Pancreas (tissue), 10 donors: ENCODE measurements around the gene PRKCE. TPM values are rescaled to one million over a fixed set of nuclear protein-coding genes. Genes with fewer than 3 reads are reported as not detected.
A peak's percentile ranks its signal among the peaks of the same experiment; 100 is the strongest.
"Not testable (repeated sequence)": the region's sequence is repeated elsewhere in the genome, so short reads cannot be mapped to it uniquely, and the experiment has no call there.

Experiments used
- ATAC-seq, 4 donors: fragments of 200-7000 bp; cut with Tn5 transposase; one replicate each; pipeline versions ENCODE4 v1.8.0 to v1.9.1; 2020; ENCODE audit warnings: mild to moderate bottlenecking in 4 of 4, moderate library complexity in 4 of 4
- DNase-seq, 6 donors: peaks; one replicate each; pipeline ENCODE4 v3.0.0-alpha.2; 2020
- FAIRE-seq: peaks from 2 replicates; lab custom pipeline; 2012; peaks lifted over from hg19 to GRCh38; lab: Jason Lieb, UNC
- H3K27ac ChIP-seq, 4 donors: fragments of 200-600 bp; sonication (generic); 1 replicate in 3 of 4; 2 replicates in 1 of 4; pipeline versions ENCODE4 v1.5.0 to v1.8.0; 2020
- H3K27me3 ChIP-seq, 4 donors: fragments of 200-600 bp; one replicate each; pipeline ENCODE4 v1.8.0; 2021
- H3K36me3 ChIP-seq, 3 donors: fragments of 200-600 bp; sonication (generic) in 1 of 3; one replicate each; pipeline versions ENCODE4 v1.5.0 to v1.8.0; 2020 to 2021
- H3K4me1 ChIP-seq, 3 donors: fragments of 200-600 bp; one replicate each; pipeline ENCODE4 v1.8.0; 2021
- H3K4me3 ChIP-seq, 4 donors: fragments of 200-600 bp; sonication (generic) in 2 of 4; one replicate each; pipeline versions ENCODE4 v1.5.0 to v1.8.0; 2020 to 2021
- H3K9me3 ChIP-seq, 4 donors: fragments of 200-600 bp; one replicate each; pipeline ENCODE4 v1.8.0; 2021
- CTCF ChIP-seq, 4 donors: fragments of 200-600 bp; sonication (generic) in 3 of 4; IDR thresholded peaks; one replicate each; pipeline versions ENCODE4 v1.5.0 to v1.8.0; 2021; ENCODE audit warnings: antibody characterized with exemption in 4 of 4
- WGBS, 2 donors: extraction: QIAGEN DNeasy Blood & Tissue Kit; methylation state at CpG; one replicate each; pipeline ENCODE4 v1.1.7; 2013; 5-methylcytosine and 5-hydroxymethylcytosine counted together
- intact Hi-C, 3 donors: fragments of 100-400 bp; cut with DNase I; formaldehyde crosslinking; loops; one replicate each; pipeline versions ENCODE4 v1.11.1 to v1.14.2; 2022
- polyA plus RNA-seq, 2 donors: library from polyadenylated mRNA; stranded (reverse); fragments of 200-250 nt; gene quantifications; one replicate each; pipeline ENCODE4 v1.2.3, GENCODE V29; 2013
- total RNA-seq, 6 donors: library from RNA; stranded (reverse); fragmentation: NEBNext Ultra II Directional in 4 of 6; extraction: Animal tissue kit (Norgen Biotek cat#: 25700) in 4 of 6; gene quantifications; one replicate each; pipeline versions ENCODE4 v1.2.1 to v1.2.4, GENCODE V29; 2021 to 2023
- donor health status: healthy with polysubstance abuse.
- donor health status: DM: no; HTN: no; CAD: no; lungs with moderate emphysema.
- donor health status: DM: no; HTN: no; CAD: no.
- donor health status: control.
- donor health status: control.
- donor health status: Bipolar disorder and iron deficiency.
- donor health status: DM: yes; HTN: yes; CAD: no.
- donor health status: DM: no; HTN: no; CAD: no.
- donor health status: DM: no; HTN: no; CAD: no.
- donor health status: DM: yes; HTN: yes; CAD: no.

The PRKCE gene
- total and polyA plus RNA-seq, 8 donors = 4.0 to 19.4 (median 10.0) TPM

GRCh38 chr2:45857867-45858520 lies 206.5 kb downstream of the PRKCE start:
- H3K27me3 ChIP-seq = no peaks in the 10 kb centered on the region
- FAIRE-seq = no peak
- no peak for TF ChIP-seq CTCF (IDR thresholded peaks at IDR 0.05)
- peak overlapping the region in 1 of 4 donors; percentile 50 for H3K27ac ChIP-seq
- peaks cover 0 to 26% (median 12%) of the 10 kb centered on the region in 3 donors for H3K4me1 ChIP-seq
- peak; percentile 68 to 92 (median 78) for DNase-seq
- H3K36me3 ChIP-seq = no peaks in the 10 kb centered on the region
- WGBS, 2 donors = 44 to 48% methylated on average over 11 of the region's 11 CpGs
- H3K4me3 ChIP-seq = no peak overlapping the region
- intact Hi-C loops = no loop called here
- ATAC-seq = peak; percentile 88 to 96 (median 94)
- H3K9me3 ChIP-seq = no peaks in the 10 kb centered on the region

DNA sequence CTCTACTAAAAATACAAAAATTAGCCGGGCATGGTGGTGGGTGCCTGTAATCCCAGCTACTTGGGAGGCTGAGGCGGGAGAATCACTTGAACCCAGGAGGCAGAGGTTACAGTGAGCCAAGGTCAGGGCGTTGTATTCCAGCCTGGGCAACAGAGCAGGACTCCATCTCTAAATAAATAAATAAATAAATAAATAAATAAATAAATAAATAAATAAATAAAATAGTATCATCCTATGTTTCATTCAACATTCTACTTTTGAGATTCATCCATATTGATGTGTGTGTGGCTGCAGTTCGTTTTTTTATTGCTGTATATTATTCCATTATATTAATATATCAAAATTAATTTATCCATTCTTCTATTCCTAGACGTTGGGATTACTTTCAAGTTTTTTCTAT lies 207.4 kb downstream of the PRKCE start:
- H3K4me3 ChIP-seq, H3K27me3 ChIP-seq, H3K27ac ChIP-seq, H3K9me3 ChIP-seq, intact Hi-C loops, H3K36me3 ChIP-seq, DNase-seq, ATAC-seq, FAIRE-seq: not testable (repeated sequence)
- WGBS, 2 donors = 76 to 80% methylated on average over 5 of the region's 5 CpGs
- H3K4me1 ChIP-seq = peaks cover 0 to 26% (median 12%) of the 10 kb centered on the region in 3 donors

- no peak for TF ChIP-seq CTCF (IDR thresholded peaks at IDR 0.05)
- no peak overlapping the region for H3K27ac ChIP-seq
- no peak for DNase-seq
- H3K4me3 ChIP-seq = no peak overlapping the region
- peaks cover 0 to 26% (median 12%) of the 10 kb centered on the region in 3 donors for H3K4me1 ChIP-seq
- no peaks in the 10 kb centered on the region for H3K27me3 ChIP-seq
- WGBS, 2 donors = 69 to 74% methylated on average over 1 of the region's 1 CpG
- H3K36me3 ChIP-seq = no peaks in the 10 kb centered on the region
- no peaks in the 10 kb centered on the region for H3K9me3 ChIP-seq
- FAIRE-seq = no peak
- ATAC-seq = no peak
- intact Hi-C loops = no loop called here
Observed at GRCh38 chr2:45859682-45860081, 208.2 kb downstream of the PRKCE start.

DNA sequence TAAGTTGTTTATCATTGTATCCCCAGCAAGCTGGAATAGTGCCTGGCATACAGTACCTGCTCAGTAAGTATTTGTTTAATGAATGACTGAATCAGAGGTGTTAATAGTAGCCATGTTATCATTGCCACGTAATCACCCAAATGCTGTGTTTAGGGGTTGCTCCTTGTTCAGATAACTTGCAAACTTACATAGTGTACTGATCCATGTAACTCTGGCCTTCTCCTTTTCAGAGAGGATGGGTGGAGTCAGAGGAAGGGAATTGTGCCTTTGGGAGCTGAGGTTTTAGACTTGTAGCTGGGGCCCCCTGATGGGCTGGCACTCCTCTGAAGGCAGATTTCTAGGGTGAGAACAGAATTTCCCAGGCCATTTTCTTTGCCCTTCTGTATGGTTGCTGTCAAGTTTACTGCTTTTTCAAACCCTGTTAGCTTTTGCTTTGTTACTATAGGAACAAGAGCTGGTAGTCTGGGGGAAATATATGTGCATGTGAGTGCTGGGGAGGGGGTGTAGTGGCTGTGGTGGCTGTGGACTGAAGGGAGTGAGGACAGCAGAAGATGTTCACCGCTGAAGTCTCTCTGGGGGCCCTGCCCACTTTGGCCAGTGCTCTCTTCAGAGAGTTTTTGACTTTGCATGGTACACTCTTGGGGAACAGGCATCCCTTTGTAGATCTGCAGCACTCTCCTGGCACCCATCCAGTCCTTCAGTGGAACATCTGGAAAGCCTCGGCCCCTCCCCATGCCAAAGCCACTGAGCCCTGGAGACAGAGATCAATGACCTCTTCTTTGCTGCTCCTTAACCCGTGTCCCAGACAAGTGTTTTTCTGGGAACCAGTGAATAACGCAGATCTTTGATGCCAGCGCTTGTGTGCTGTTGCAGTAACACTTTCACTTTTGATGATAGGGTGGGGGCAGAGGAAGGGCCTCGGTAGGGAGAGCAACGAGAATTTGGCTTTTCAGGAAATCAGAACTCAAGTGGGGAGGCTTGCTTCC lies 209.0 kb downstream of the PRKCE start:
- peak overlapping the region in 1 of 4 donors; percentile 17 for H3K27ac ChIP-seq
- ATAC-seq = peak in 3 of 4 donors; percentile 16 to 45 (median 17)
- WGBS, 2 donors = 42 to 49% methylated on average over 8 of the region's 8 CpGs
- H3K27me3 ChIP-seq = no peaks in the 10 kb centered on the region
- peak in 3 of 6 donors; percentile 26 to 40 (median 34) for DNase-seq
- H3K9me3 ChIP-seq = no peaks in the 10 kb centered on the region
- TF ChIP-seq CTCF (IDR thresholded peaks at IDR 0.05) = no peak
- FAIRE-seq = no peak
- intact Hi-C loops = no loop called here
- peak overlapping the region in 1 of 4 donors; percentile 7 for H3K4me3 ChIP-seq
- peaks cover 0 to 26% (median 12%) of the 10 kb centered on the region in 3 donors for H3K4me1 ChIP-seq
- no peaks in the 10 kb centered on the region for H3K36me3 ChIP-seq

- intact Hi-C loops = no loop called here
- Histone ChIP-seq H3K4me1 (peaks cover 0 to 18% (median 7%) of the 10 kb centered on the region in 3 donors), H3K27ac (no peak overlapping the region), H3K9me3 (no peaks in the 10 kb centered on the region), H3K27me3 (no peaks in the 10 kb centered on the region), H3K36me3 (no peaks in the 10 kb centered on the region), H3K4me3 (no peak overlapping the region)
- no peak for DNase-seq
- 50 to 79% methylated on average over 2 of the region's 2 CpGs for WGBS, 2 donors
- TF ChIP-seq CTCF (IDR thresholded peaks at IDR 0.05) = no peak
- FAIRE-seq = no peak
- peak in 1 of 4 donors; percentile 17 for ATAC-seq
Observed at GRCh38 chr2:45862843-45863242, 211.4 kb downstream of the PRKCE start.
